Liver (tissue), 3 donors: ENCODE measurements around the gene MYBPHL.

ENCODE experiments used
- ATF3 ChIP-seq: IDR thresholded peaks from 2 replicates; pipeline ENCODE4 v1.6.1; 2016; ENCODE audit warnings: antibody characterized with exemption
- CTCF ChIP-seq: fragments of 150-350 bp; IDR thresholded peaks from 2 replicates; pipeline ENCODE4 v1.5.1; 2017; ENCODE audit warnings: improper control_type of control experiment, low read depth, low read length; ENCODE audit not compliant: missing input control
- GABPA ChIP-seq, 2 donors: IDR thresholded peaks in 1 of 2; conservative IDR thresholded peaks in 1 of 2; 2 replicates each; pipeline ENCODE4 v1.6.1; 2016; ENCODE audit warnings: antibody characterized with exemption in 2 of 2, mild to moderate bottlenecking in 1 of 2, moderate library complexity in 1 of 2
- TAF1 ChIP-seq: conservative IDR thresholded peaks from 2 replicates; pipeline ENCODE4 v1.6.1; 2016; ENCODE audit warnings: antibody characterized with exemption, mild to moderate bottlenecking
- YY1 ChIP-seq: IDR thresholded peaks from 2 replicates; pipeline ENCODE4 v1.6.1; 2016; ENCODE audit warnings: antibody characterized with exemption, mild to moderate bottlenecking
- TF ChIP-seq, protein P1 (sequence below): IDR thresholded peaks from 2 replicates; pipeline ENCODE4 v1.6.1; 2016; ENCODE audit warnings: antibody characterized with exemption
- donor health status: healthy.
- donor health status: healthy.

- TF ChIP-seq CTCF (no peak), ATF3 (no peak), GABPA (IDR thresholded peaks at IDR 0.05 in 1 of 2, conservative IDR thresholded peaks at IDR 0.05 in 1 of 2) (no peak), TAF1 (no peak), YY1 (no peak)
- TF ChIP-seq, protein P1, sequence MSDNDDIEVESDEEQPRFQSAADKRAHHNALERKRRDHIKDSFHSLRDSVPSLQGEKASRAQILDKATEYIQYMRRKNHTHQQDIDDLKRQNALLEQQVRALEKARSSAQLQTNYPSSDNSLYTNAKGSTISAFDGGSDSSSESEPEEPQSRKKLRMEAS, result no peak
Measured at GRCh38 chr1:109263234-109263596, 43.6 kb downstream of the MYBPHL start.
